HUES48 (cell line): ENCODE measurements around the gene G6PC3.

Source experiments
- H3K27ac ChIP-seq: one replicate; pipeline ENCODE4 v1.7.0; 2013; ENCODE audit warnings: low read depth, low read length, inconsistent platforms
- H3K27me3 ChIP-seq: 2 replicates; pipeline ENCODE4 v1.6.1; 2013; ENCODE audit warnings: mild to moderate bottlenecking, low read length; ENCODE audit not compliant: control insufficient read depth, insufficient read depth
- H3K36me3 ChIP-seq: 2 replicates; pipeline ENCODE4 v1.6.1; 2013; ENCODE audit warnings: low read length; ENCODE audit not compliant: control insufficient read depth, insufficient read depth
- H3K4me1 ChIP-seq: 2 replicates; pipeline ENCODE4 v1.6.1; 2013; ENCODE audit warnings: mild to moderate bottlenecking, low read length; ENCODE audit not compliant: control insufficient read depth, insufficient read depth
- H3K4me3 ChIP-seq: 2 replicates; pipeline ENCODE4 v1.5.1; 2013; ENCODE audit warnings: mild to moderate bottlenecking, low read depth, low read length
- H3K9ac ChIP-seq: 2 replicates; pipeline ENCODE4 v1.6.1; 2013; ENCODE audit warnings: mild to moderate bottlenecking, low read depth, low read length, moderate library complexity
- H3K9me3 ChIP-seq: 2 replicates; pipeline ENCODE4 v1.6.1; 2013; ENCODE audit warnings: low read length; ENCODE audit not compliant: control insufficient read depth, insufficient read depth

G6PC3 gene

GRCh38 chr17:44110823-44111633, 40.5 kb downstream of the G6PC3 start:
- peaks cover 19% of the 10 kb centered on the region; the same call in 1 of the 2 replicates for H3K36me3 ChIP-seq
- H3K9me3 ChIP-seq = no peaks in the 10 kb centered on the region
- peaks cover 28% of the 10 kb centered on the region for H3K4me1 ChIP-seq
- H3K4me3 ChIP-seq = peak overlapping the region; percentile 53; the same call in 1 of the 2 replicates
- H3K27me3 ChIP-seq = no peaks in the 10 kb centered on the region
- H3K27ac ChIP-seq = peak overlapping the region; percentile 52
- H3K9ac ChIP-seq = no peak overlapping the region

- H3K9ac ChIP-seq = no peak overlapping the region
Measured at GRCh38 chr17:44111777-44112176, 41.2 kb downstream of the G6PC3 start.

GRCh38 chr17:44112284-44113280, 42.0 kb downstream of the G6PC3 start:
- Histone ChIP-seq H3K27ac (no peak overlapping the region), H3K27me3 (no peaks in the 10 kb centered on the region), H3K9me3 (no peaks in the 10 kb centered on the region), H3K4me3 (no peak overlapping the region), H3K36me3 (peaks cover 19% of the 10 kb centered on the region; the same call in 1 of the 2 replicates), H3K9ac (no peak overlapping the region), H3K4me1 (peaks cover 31% of the 10 kb centered on the region)

More at GRCh38 chr17:44111777-44112176, 41.2 kb downstream of the G6PC3 start:
- H3K9me3 ChIP-seq = no peaks in the 10 kb centered on the region
- H3K4me3 ChIP-seq = no peak overlapping the region
- H3K36me3 ChIP-seq = peaks cover 19% of the 10 kb centered on the region; the same call in 1 of the 2 replicates
- peaks cover 26% of the 10 kb centered on the region for H3K4me1 ChIP-seq
- no peaks in the 10 kb centered on the region for H3K27me3 ChIP-seq
- no peak overlapping the region for H3K27ac ChIP-seq

GRCh38 chr17:44113382-44113781, 42.8 kb downstream of the G6PC3 start:
- Histone ChIP-seq H3K9me3 (no peaks in the 10 kb centered on the region), H3K27ac (no peak overlapping the region), H3K4me1 (peaks cover 39% of the 10 kb centered on the region), H3K27me3 (no peaks in the 10 kb centered on the region), H3K9ac (no peak overlapping the region), H3K4me3 (no peak overlapping the region), H3K36me3 (peaks cover 19% of the 10 kb centered on the region; the same call in 1 of the 2 replicates)

- Histone ChIP-seq H3K4me1 (peaks cover 42% of the 10 kb centered on the region), H3K27ac (no peak overlapping the region), H3K4me3 (no peak overlapping the region), H3K9ac (no peak overlapping the region), H3K27me3 (no peaks in the 10 kb centered on the region), H3K9me3 (no peaks in the 10 kb centered on the region), H3K36me3 (peaks cover 19% of the 10 kb centered on the region; the same call in 1 of the 2 replicates)
Measured at GRCh38 chr17:44113868-44114840, 43.6 kb downstream of the G6PC3 start.

- Histone ChIP-seq H3K9ac (no peak overlapping the region), H3K4me1 (peaks cover 42% of the 10 kb centered on the region), H3K9me3 (no peaks in the 10 kb centered on the region), H3K4me3 (no peak overlapping the region), H3K27me3 (no peaks in the 10 kb centered on the region), H3K36me3 (peaks cover 14% of the 10 kb centered on the region; the same call in 1 of the 2 replicates), H3K27ac (no peak overlapping the region)
Measured at GRCh38 chr17:44115585-44116415, 45.3 kb downstream of the G6PC3 start.

GRCh38 chr17:44117351-44117750, 46.8 kb downstream of the G6PC3 start:
- H3K4me3 ChIP-seq = no peak overlapping the region
- no peak overlapping the region for H3K9ac ChIP-seq
- H3K27me3 ChIP-seq = no peaks in the 10 kb centered on the region
- H3K9me3 ChIP-seq = no peaks in the 10 kb centered on the region
- H3K27ac ChIP-seq = no peak overlapping the region
- H3K36me3 ChIP-seq = peaks cover 14% of the 10 kb centered on the region; the same call in 1 of the 2 replicates
- peaks cover 45% of the 10 kb centered on the region for H3K4me1 ChIP-seq

- H3K27me3 ChIP-seq = no peaks in the 10 kb centered on the region; the same call in 1 of the 2 replicates
- H3K27ac ChIP-seq = peak overlapping the region; percentile 38
- H3K4me1 ChIP-seq = peaks cover 49% of the 10 kb centered on the region
- H3K9ac ChIP-seq = no peak overlapping the region
- H3K36me3 ChIP-seq = peaks cover 14% of the 10 kb centered on the region; the same call in 1 of the 2 replicates
- H3K9me3 ChIP-seq = no peaks in the 10 kb centered on the region
- H3K4me3 ChIP-seq = no peak overlapping the region
Measured at GRCh38 chr17:44118427-44119050, 48.0 kb downstream of the G6PC3 start.

GRCh38 chr17:44119062-44119461, 48.5 kb downstream of the G6PC3 start:
- Histone ChIP-seq H3K27ac (peak overlapping the region; percentile 38), H3K4me1 (peaks cover 50% of the 10 kb centered on the region), H3K9ac (no peak overlapping the region), H3K9me3 (no peaks in the 10 kb centered on the region), H3K36me3 (peaks cover 11% of the 10 kb centered on the region; the same call in 1 of the 2 replicates), H3K4me3 (no peak overlapping the region), H3K27me3 (no peaks in the 10 kb centered on the region; the same call in 1 of the 2 replicates)
